GM21786 (cell line): Measurements from ENCODE around the gene ADRA2B.
"Not testable (repeated sequence)": the region's sequence is repeated elsewhere in the genome, so short reads cannot be mapped to it uniquely, and the experiment has no call there.

ENCODE experiments used
- ATAC-seq: cut with Tn5 transposase; IDR thresholded peaks from one replicate; pipeline ENCODE4 v1.9.1; 2021; ENCODE audit not compliant: unreplicated experiment

The ADRA2B gene

DNA sequence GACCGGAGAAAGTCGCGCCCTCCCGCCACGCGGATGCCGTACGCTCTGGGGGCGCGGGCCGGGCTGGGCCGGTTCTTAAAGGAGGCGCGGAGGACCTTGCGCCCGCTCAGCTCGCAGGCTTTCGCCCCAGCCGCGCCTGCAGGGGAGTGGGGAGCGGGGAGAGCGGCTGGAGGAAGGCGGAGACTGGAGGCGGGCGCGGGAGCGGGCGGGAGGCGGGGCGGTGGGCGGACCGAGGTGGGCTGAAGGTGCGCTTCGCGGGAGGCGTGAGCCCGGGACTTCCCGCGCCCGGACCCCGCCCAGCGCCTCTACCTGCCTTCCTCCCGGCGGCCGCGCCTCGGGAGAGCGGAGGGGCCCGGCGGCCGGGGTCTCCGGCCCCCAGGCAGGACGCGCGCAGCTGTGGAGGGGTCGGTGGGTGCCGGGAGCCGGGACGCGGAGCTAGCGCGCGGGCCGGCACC is at the start of gene ADRA2B:
Gene ADRA2B (minus strand): TSS at position 148 of the 455 bp plus-strand sequence. CDS start 422 bp downstream, outside the sequence.
- ATAC-seq = no peak

- ATAC-seq = peak; percentile 75
These were observed 48.3 kb upstream of the ADRA2B start for GRCh38 chr2:96164459-96165184.

- peak; percentile 56 for ATAC-seq
These were observed 47.5 kb upstream of the ADRA2B start for GRCh38 chr2:96163768-96164429.

DNA sequence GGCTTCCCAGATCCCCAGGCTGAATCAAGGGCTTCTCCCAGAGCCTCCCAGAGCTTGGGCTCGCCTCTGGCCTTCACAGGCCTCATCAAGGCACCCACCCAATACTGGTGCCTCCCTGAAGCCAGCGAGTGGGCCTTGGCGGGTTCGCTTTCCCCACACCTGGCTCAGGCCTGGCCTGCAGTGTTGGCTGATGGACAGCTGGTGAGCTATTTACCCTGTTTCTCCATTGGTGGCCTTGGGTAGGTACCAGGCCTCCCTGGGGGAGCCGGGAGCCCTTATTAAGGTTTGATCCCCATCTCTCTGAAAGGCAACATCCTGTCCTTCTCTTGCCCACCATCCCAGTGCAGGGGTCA is 47.0 kb upstream of the ADRA2B start:
- peak; percentile 9 for ATAC-seq

DNA sequence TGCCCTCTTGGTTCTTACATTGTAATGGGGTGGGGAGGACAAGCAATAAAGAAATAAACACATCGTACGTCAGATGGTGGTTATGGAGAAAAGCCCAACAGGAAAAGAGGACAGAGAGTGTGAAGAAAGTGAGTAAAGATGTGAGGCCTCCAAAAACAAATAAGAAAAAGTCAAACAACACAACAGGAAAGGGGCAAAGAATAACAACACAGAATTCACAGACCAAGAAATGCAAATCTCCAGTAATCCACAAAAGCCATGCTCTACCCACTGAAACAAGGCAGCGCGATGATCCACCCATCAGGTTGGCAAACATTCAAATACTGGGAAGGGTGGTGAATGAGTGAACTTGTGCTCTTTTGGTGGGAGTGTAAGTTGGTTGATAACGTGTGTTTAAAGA is 45.5 kb upstream of the ADRA2B start:
- no peak for ATAC-seq

DNA sequence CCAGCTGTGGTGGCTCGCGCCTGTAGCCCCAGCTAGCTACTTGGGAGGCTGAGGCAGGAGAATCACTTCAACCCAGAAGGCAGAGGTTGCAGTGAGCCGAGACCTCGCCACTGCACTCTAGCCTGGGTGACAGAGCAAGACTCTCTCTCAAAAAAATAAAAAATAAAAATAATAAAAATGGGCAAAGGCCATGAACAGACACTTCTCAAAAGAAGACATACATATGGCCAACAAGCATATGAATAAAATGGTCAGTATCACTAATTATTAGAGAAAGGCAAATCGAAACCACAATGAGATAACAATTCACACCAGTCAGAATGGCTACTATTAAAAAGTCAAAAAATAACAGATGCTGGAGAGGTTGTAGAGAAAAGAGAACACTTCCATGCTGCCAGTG is 44.0 kb upstream of the ADRA2B start:
- not testable (repeated sequence) for ATAC-seq

DNA sequence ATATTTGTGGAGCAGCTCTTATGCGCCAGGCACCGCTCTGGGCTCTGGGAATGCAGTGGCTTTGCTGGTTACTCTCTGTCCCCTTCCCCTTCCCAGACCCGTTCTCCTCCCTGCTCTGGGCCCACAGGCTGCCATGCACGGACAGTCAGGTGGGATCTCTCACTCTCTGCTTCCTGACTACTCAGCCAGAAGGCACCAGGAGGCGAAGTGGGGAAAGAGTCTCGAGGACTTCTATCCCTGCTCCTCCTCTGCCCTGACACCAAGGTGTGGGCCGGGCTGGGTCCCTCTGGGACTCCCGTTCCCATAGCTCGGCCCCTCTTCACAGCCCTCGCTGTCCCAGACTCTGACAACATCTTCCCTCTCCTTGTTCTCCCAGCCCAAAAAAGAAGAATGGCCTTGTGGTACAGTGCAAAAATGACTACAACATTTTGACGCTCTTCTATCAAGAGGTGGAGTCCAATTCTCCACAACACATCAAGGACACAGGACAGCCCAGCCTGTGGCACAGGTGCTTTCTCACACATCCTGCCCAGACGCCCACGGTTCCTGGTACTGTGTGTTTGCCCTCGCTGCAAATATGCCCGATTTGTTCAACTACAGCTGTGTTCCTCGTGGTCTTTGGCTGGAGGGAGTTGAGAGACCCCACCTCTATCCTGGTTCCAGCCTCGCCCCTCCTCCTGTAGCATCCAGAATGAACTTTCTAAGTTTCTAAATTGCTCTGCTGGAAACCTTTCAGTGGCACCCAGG is 42.9 kb upstream of the ADRA2B start:
- ATAC-seq = no peak

DNA sequence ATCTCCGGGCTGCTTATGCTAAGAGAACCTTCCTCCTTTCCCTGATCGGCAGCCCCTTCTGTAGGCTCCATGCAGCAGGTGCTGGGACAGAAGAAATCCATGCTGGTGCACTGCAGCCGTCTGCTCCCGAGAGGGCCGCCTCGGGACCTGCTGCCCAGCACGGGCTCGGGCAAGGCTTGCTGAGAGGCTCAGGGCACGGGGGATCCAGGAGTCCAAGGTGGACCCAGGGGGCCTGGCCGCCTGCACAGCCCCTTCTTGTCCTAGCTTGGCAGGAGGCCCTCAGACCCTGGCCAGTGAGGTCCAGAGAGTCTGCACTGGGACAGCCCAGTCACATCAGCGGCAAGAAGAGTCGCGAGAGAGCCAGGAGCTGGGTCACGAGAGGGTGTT is 42.2 kb upstream of the ADRA2B start:
- ATAC-seq = no peak

DNA sequence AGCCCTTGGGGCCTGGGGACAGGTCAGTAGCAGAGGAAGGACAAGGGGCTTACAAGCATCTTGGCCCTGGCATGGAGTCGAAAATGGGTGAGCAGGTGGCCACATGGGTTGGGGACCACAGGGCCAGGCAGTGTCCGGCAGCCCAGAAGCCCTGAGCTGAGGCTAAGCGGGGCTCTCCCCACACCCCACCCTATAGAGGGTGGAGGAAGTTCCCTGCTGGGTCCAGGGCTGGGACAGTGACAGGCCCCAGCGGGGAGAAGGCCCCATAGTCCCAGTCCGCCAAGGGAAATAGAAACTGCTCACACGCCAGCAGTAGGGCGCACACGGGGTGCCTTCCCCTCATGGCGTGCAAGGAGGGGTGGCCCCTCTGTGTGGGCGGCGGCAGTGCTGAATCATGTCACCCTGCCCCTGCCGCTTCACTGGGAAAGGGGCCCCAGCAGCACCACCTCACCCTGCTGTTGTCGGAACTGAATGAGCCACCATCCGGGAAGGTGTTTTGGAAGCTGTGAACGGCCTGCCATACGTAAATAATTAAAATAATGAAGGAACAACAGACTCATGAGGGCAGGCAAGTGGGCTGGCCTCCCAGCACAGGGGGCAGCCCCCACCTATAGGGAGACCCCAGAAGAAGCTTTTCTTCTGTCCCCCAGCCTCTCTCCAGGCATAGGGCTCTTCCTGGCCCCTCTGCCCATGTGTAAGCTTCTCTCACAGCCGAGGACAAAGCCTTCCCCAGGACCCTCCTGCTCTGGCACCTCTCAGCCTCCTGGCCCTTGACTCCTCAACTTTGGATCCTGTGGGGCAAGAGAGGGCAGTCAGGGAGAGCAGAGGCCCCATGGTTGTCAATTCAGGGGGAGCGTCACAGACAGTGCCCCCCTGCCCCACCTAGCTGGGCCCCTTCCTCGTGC is 41.5 kb upstream of the ADRA2B start:
- ATAC-seq = peak; percentile 64

GRCh38 chr2:96156926-96157648 is 40.7 kb upstream of the ADRA2B start:
- ATAC-seq = peak; percentile 41

- no peak for ATAC-seq
These were observed 39.8 kb upstream of the ADRA2B start for GRCh38 chr2:96156011-96156820.

DNA sequence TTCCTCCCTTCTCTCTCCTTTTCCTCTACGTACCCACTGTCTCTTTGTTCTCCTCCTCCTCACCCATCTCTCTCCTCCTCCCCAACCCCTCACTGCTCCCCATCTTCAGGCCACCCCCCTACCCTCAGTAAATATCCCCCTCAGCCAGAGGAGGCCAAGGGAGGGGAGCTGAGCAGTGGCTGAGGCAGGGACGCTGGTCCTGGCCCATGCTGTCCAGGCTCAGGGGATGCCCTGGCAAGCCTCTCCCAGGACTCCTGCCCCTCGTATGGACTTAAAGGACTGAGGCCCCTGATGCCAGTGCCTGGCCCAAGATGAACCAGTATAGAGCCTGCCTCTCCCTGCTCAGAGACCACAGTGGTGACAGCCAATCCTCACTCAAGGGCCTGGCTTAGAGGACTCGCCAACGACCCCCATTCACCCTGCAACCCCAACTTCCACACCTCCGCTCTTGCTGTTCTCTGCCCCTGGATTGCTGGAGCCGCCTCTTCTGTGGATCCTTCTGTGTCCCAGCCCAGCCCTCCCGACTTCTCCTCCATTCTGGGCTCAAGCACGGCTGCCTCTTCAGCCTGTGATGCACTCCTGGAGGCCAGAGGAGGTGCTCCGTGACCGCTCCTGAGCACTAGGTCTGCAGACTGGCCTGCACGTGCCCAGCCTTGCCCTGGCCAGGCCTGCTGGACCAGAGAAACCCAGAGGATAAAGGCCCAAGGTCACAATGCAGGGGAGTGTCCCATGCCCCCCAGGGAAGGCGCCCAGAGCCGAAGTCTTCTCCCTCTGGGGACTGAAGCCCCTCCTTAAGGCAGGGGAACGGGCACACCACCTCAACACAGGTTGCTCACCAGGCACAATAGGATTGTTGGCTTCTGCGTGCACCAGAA is 38.4 kb upstream of the ADRA2B start:
- ATAC-seq = no peak

DNA sequence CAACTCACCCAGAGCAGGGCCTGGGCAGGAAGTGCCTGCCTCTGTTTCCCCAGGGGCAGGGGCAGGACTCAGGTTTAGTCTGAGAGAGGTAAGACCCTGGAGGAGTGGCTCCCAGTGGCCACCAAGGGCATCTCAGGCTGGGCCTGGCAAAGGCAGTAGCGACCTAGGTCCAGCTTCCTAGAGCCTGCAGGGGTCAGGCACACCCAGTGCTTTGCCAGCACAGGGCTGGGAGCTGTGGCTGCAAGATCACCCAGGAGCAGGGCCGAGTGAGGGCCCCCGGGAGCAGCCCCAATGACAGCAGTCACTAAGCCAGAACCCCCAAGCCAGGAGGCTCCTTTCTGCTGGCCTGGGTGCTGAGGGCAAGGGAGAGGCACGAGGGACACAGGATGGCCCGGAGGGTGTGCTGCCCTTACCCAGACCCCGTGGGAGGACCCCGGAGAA is 37.6 kb upstream of the ADRA2B start:
- no peak for ATAC-seq

DNA sequence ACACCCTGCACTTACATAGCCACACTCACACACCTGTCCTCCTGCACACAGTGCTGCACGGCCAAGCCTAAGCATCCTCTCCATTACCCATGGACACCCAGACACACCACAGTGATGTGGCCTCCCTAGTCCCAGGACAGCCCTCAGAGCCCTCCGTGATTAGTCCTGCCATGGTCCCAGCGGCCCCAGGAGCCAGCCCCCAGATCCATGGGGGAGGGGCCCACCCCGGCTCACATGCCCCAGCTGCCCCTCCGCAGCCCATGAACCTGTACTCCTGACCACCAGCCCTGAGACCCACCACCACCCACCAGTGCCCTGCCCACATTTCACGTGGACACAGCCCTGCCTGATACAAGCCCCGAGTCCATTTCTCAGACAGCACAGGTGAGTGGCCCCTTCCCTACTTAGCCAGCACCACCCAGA is 36.9 kb upstream of the ADRA2B start:
- no peak for ATAC-seq

DNA sequence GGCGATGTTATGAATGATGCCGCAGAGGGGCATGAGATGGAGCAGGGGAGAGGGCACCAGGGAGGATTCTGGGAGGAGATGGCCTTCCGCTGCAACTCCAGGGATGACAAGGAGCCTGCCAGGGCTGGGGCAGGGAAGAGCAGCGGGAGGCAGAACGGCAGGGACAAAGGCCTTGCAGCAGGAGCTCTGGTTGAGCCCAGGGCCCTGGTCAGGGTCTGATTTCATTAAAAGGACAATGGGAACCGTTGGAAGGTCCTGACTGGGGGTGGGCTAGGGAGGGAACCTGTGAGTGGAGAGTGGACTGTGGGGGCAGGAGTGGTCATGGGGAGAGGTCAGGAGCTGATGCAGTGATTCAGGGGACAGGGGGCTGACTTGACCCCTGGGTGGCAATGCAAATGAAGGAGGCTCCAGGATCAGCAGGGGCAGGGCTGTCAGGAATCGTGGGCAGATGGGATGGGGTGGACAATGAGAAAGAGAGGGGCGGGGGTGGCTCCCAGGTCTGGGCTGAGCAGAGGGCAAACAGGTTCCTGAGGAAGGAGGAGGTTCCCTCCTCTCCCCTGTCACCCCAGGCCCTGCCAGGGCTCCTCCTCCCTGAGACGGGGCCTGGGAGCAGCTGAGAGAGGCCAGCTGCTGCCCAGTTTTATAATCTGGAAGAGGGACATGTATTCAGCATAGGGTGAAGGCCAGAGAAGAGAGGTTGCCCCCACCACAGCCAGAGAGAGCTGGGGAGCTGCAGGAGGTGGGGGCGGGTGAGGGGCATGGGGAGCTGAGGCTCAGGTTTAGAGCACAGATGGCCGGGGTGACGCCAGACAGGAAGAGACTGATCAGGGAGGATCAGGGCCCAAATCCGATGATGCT is 36.2 kb upstream of the ADRA2B start:
- no peak for ATAC-seq

DNA sequence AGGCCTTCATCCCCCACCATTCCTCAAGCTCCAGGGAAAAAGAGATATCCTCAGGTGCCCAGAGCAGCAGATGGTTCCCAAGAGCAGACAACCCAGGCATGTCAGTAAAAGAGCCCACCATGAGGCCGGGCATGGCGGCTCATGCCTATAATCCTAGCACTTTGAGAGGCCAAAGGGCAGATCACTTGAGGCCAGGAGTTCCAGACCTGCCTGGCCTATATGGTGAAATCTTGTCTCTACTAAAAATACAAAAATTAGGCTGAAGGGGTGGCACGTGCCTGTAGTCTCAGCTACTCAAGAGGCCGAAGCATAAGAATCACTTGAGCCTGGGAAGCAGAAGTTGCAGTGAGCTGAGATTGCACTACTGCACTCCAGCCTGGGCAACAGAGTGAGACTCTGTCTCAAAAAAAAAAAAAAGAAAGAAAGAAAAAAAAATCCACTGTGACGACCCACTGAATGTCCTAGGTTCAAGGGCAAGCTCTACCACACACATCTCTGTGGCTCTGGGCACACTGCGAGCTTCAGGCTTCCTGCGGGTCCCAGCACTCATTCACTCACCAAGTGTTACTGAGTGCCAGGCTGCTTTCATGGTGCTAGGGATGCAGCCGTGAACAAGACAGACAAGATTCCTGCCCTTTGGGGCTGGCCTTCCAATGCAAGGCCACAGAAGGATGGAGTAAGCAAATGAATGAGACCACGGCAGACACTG is 35.4 kb upstream of the ADRA2B start:
- no peak for ATAC-seq
